Panc1 (cell line): ENCODE measurements around the gene SP110.

Experiments used
- CTCF ChIP-seq: fragments of 450-650 bp; IDR thresholded peaks from 2 replicates; pipeline ENCODE4 v1.5.1; 2017; ENCODE audit warnings: mild to moderate bottlenecking
- POLR2AphosphoS5 ChIP-seq: IDR thresholded peaks from 2 replicates; pipeline ENCODE4 v1.6.1; 2012; ENCODE audit warnings: mild to moderate bottlenecking, low read depth, low read length, moderate library complexity
- REST ChIP-seq, 2 experiments: IDR thresholded peaks; 2 replicates each; pipeline ENCODE4 v1.6.1; 2011 to 2012; ENCODE audit warnings: low read depth in 2 of 2, control low read depth in 1 of 2, low read length in 1 of 2, mild to moderate bottlenecking in 1 of 2, moderate library complexity in 1 of 2; ENCODE audit not compliant: insufficient read depth in 1 of 2
- SIN3A ChIP-seq: IDR thresholded peaks from 2 replicates; pipeline ENCODE4 v1.6.1; 2012; ENCODE audit warnings: low read depth, mild to moderate bottlenecking, low read length, moderate library complexity, borderline replicate concordance; ENCODE audit not compliant: insufficient read depth
- TCF7L2 ChIP-seq: IDR thresholded peaks from 2 replicates; pipeline ENCODE4 v1.6.1; 2011; ENCODE audit warnings: mild to moderate bottlenecking, low read depth, low read length, inconsistent platforms

GRCh38 chr2:230221493-230221892 lies 1.7 kb upstream of the SP110 start:
- TF ChIP-seq CTCF, result no peak
- no peak for TF ChIP-seq REST (IDR thresholded peaks at IDR 0.05; ENCODE audit: insufficient read depth in 1 of 2, low read depth in 2 of 2, low read length in 1 of 2)
- TF ChIP-seq POLR2AphosphoS5, result no peak
- no peak for TF ChIP-seq TCF7L2
- TF ChIP-seq SIN3A, result no peak
